Smooth muscle cell (in vitro differentiated cells): ENCODE results near the gene SPARCL1. TPM values are rescaled to one million over a fixed set of nuclear protein-coding genes. Genes with fewer than 3 reads are reported as not detected.
"Not testable (repeated sequence)": the region's sequence is repeated elsewhere in the genome, so short reads cannot be mapped to it uniquely, and the experiment has no call there.

Source experiments
- DNase-seq: peaks from one replicate; lab custom pipeline; 2025; ENCODE audit not compliant: unreplicated experiment; lab: John Stamatoyannopoulos, UW
- H2AFZ ChIP-seq: fragments of 200-600 bp; sonication (generic); 2 replicates; pipeline ENCODE4 v1.6.0; 2016; ENCODE audit warnings: antibody characterized with exemption, low read depth, mild to moderate bottlenecking
- H3F3A ChIP-seq: fragments of 200-600 bp; sonication (generic); 2 replicates; pipeline ENCODE4 v1.6.0; 2017; ENCODE audit warnings: antibody characterized with exemption, low read depth
- H3K27ac ChIP-seq: fragments of 200-600 bp; sonication (generic); 2 replicates; pipeline ENCODE4 v1.5.1; 2016; ENCODE audit warnings: low read depth, mild to moderate bottlenecking
- H3K27me3 ChIP-seq: fragments of 200-600 bp; sonication (generic); 2 replicates; pipeline ENCODE4 v1.6.1; 2016; ENCODE audit warnings: low read depth, mild to moderate bottlenecking
- H3K36me3 ChIP-seq: fragments of 200-600 bp; sonication (generic); 2 replicates; pipeline ENCODE4 v1.5.1; 2016; ENCODE audit warnings: low read depth
- H3K4me1 ChIP-seq: fragments of 200-600 bp; sonication (generic); 2 replicates; pipeline ENCODE4 v1.5.1; 2016; ENCODE audit warnings: low read depth
- H3K4me2 ChIP-seq: fragments of 200-600 bp; sonication (generic); 2 replicates; pipeline ENCODE4 v1.6.0; 2016; ENCODE audit warnings: mild to moderate bottlenecking
- H3K4me3 ChIP-seq: fragments of 200-600 bp; sonication (generic); 2 replicates; pipeline ENCODE4 v1.5.1; 2016; ENCODE audit warnings: mild to moderate bottlenecking
- H3K79me2 ChIP-seq: fragments of 200-600 bp; sonication (generic); 2 replicates; pipeline ENCODE4 v1.6.0; 2016; ENCODE audit warnings: low read depth, mild to moderate bottlenecking
- H3K9ac ChIP-seq: fragments of 200-600 bp; sonication (generic); 2 replicates; pipeline ENCODE4 v1.6.0; 2016; ENCODE audit warnings: low read depth
- H3K9me3 ChIP-seq: fragments of 200-600 bp; sonication (generic); replicated peaks from 2 replicates; pipeline ENCODE4 v1.5.1; 2016; ENCODE audit warnings: low read depth
- H4K20me1 ChIP-seq: fragments of 200-600 bp; sonication (generic); 2 replicates; pipeline ENCODE4 v1.6.0; 2016; ENCODE audit warnings: low read depth
- WGBS: methylation state at CpG from one replicate; pipeline ENCODE4 v1.1.7; 2016; ENCODE audit warnings: low lambda C conversion rate; 5-methylcytosine and 5-hydroxymethylcytosine counted together
- polyA plus RNA-seq: library from polyadenylated mRNA; unstranded; fragments of >200 nt; fragmentation: Nextera tagmentation; extraction: Ambion mirVana; gene quantifications from 2 replicates; pipeline ENCODE4 v1.2.1, GENCODE V29; 2016
- total RNA-seq: library from RNA; depleted of rRNA; stranded (reverse); fragments of >200 nt; gene quantifications from 2 replicates; pipeline ENCODE4 v1.2.3, GENCODE V29; 2014
- TF ChIP-seq, protein P1 (sequence below): fragments of 200-600 bp; sonication (generic); IDR thresholded peaks from 2 replicates; pipeline ENCODE4 v1.5.1; 2017; ENCODE audit warnings: borderline replicate concordance, mild to moderate bottlenecking, antibody characterized with exemption; ENCODE audit not compliant: insufficient read depth, poor library complexity, severe bottlenecking

Gene SPARCL1
- total and polyA plus RNA-seq, 2 experiments from 2014 or later = not detected

DNA sequence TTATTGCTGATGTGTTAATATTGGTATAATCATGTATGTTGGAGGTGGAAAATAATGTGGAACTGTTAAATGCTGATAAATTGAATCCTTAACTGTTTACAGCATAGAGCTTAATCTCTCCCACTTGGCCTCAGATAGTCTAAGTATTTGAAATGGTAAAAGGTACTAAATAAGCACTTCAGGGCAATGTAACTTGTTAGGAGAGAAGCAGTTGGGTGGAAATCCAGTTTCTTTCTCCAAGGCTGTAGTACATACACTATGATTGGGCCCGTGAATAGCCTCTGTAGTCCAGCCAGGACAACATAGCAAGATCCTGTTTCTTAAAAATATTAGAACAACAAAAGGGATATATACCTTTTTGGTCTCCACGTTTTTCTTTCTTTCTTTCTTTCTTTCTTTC lies 67.1 kb downstream of the SPARCL1 start:
- Histone ChIP-seq H3K4me1 (no peaks in the 10 kb centered on the region), H3K4me2 (no peak overlapping the region), H3K9ac (no peak overlapping the region), H4K20me1 (no peaks in the 10 kb centered on the region), H2AFZ (no peak overlapping the region), H3K27ac (no peak overlapping the region), H3K9me3 (no peaks in the 10 kb centered on the region), H3K79me2 (no peaks in the 10 kb centered on the region), H3F3A (no peaks in the 10 kb centered on the region), H3K27me3 (no peaks in the 10 kb centered on the region), H3K4me3 (no peak overlapping the region), H3K36me3 (peaks cover 14% of the 10 kb centered on the region)
- DNase-seq = no peak
- 88% methylated on average over 2 of the region's 2 CpGs for WGBS
- TF ChIP-seq, protein P1, sequence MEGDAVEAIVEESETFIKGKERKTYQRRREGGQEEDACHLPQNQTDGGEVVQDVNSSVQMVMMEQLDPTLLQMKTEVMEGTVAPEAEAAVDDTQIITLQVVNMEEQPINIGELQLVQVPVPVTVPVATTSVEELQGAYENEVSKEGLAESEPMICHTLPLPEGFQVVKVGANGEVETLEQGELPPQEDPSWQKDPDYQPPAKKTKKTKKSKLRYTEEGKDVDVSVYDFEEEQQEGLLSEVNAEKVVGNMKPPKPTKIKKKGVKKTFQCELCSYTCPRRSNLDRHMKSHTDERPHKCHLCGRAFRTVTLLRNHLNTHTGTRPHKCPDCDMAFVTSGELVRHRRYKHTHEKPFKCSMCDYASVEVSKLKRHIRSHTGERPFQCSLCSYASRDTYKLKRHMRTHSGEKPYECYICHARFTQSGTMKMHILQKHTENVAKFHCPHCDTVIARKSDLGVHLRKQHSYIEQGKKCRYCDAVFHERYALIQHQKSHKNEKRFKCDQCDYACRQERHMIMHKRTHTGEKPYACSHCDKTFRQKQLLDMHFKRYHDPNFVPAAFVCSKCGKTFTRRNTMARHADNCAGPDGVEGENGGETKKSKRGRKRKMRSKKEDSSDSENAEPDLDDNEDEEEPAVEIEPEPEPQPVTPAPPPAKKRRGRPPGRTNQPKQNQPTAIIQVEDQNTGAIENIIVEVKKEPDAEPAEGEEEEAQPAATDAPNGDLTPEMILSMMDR = no peak

DNA sequence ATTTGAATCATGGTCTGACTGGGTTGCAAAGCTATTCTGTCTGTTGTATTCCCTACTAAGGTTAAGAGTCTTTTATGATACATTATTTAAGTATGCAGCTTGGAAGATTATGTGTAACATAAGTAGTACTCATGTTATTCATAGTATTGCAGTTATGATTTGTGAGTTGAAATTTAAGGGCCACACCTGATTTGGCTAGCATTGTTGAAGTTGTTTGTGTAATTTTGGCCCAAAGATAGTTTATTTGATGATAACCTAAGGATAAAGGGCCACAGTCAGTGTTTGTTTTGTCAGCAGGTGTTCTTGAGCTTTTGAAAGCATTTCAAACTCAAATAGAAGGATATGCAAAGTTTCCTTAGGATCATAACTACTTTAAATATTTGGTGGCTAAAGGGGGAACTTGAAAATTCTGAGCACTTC lies 67.9 kb downstream of the SPARCL1 start:
- no peak for DNase-seq
- Histone ChIP-seq H3K4me1 (no peaks in the 10 kb centered on the region), H3K4me2 (no peak overlapping the region), H3K27ac (no peak overlapping the region), H3K9ac (no peak overlapping the region), H3K79me2 (no peaks in the 10 kb centered on the region), H2AFZ (no peak overlapping the region), H3K27me3 (no peaks in the 10 kb centered on the region), H3K9me3 (no peaks in the 10 kb centered on the region), H3K4me3 (no peak overlapping the region), H3K36me3 (peaks cover 14% of the 10 kb centered on the region), H4K20me1 (no peaks in the 10 kb centered on the region), H3F3A (no peaks in the 10 kb centered on the region)
- TF ChIP-seq, protein P1 = no peak

DNA sequence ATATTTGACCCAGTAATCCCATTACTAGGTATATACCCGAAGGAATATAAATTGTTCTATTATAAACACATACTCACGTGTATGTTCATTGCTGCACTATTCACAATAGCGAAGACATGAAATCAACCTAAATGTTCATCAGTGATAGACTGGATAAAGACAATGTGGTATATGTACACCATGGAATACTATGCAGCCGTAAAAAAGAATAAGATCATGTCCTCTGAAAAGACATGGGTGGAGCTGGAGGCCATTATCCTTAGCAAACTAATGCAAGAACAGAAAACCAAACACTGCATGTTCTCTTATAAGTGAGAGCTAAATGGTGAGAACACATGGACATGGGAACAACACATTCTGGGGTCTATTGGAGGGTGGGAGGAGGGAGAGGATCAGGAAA lies 70.3 kb downstream of the SPARCL1 start:
- 98% methylated on average over 4 of the region's 4 CpGs for WGBS

DNA sequence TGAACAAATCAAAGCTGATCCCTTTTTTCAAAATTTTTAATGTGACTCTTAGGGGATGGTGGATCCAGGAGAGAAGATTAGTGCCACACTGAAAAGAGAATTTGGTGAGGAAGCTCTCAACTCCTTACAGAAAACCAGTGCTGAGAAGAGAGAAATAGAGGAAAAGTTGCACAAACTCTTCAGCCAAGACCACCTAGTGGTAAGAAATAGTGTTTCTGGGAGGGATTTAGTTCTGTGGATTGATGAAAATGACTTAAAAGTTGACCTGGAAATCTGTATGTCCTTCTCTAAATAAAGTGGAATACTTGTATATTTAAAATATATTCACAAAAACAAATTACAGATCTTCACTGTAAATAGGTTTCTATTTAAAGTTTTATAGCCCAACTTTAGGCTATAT lies 77.6 kb downstream of the SPARCL1 start:
- Histone ChIP-seq H2AFZ (no peak overlapping the region), H3K36me3 (peaks cover 10% of the 10 kb centered on the region), H3K4me3 (no peak overlapping the region), H3K27me3 (no peaks in the 10 kb centered on the region), H3F3A (no peaks in the 10 kb centered on the region), H3K27ac (no peak overlapping the region), H4K20me1 (no peaks in the 10 kb centered on the region), H3K9me3 (no peaks in the 10 kb centered on the region), H3K4me1 (no peaks in the 10 kb centered on the region), H3K4me2 (no peak overlapping the region), H3K9ac (no peak overlapping the region), H3K79me2 (no peaks in the 10 kb centered on the region)
- DNase-seq = no peak
- TF ChIP-seq, protein P1 = no peak

More for the DNA sequence above, 70.3 kb downstream of the SPARCL1 start:
- Histone ChIP-seq H3K79me2 (no peaks in the 10 kb centered on the region), H3K27me3 (no peaks in the 10 kb centered on the region), H3K4me1 (no peaks in the 10 kb centered on the region), H3F3A (no peaks in the 10 kb centered on the region), H3K9ac (no peak overlapping the region), H3K4me3 (no peak overlapping the region), H3K9me3 (no peaks in the 10 kb centered on the region), H3K4me2 (no peak overlapping the region), H2AFZ (no peak overlapping the region), H4K20me1 (no peaks in the 10 kb centered on the region), H3K27ac (no peak overlapping the region), H3K36me3 (peaks cover 14% of the 10 kb centered on the region)
- no peak for DNase-seq
- TF ChIP-seq, protein P1 = no peak

DNA sequence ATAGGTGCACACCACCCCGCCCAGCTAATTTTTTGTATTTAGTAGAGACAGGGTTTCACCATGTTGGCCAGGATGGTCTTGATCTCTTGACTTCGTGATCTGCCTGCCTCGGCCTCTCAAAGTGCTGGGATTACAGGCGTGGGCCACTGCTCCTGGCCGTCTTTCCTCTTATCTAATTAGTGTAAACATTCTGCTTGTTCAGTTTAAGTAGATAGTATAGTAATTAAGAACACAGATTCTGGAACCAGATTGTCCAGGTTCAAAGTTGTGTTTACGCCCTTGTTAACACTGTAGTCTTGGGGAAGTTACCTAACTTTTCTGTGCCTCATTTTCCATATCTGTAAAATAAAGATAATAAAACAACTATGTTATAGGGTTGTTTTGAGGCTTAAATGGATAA lies 82.8 kb downstream of the SPARCL1 start:
- H3K36me3 ChIP-seq = peaks cover 16% of the 10 kb centered on the region
- not testable (repeated sequence) for H3K79me2 ChIP-seq, H3K9ac ChIP-seq, H3K4me3 ChIP-seq, H4K20me1 ChIP-seq, H3K9me3 ChIP-seq, H3F3A ChIP-seq, H2AFZ ChIP-seq, H3K27ac ChIP-seq, DNase-seq, H3K4me1 ChIP-seq, H3K27me3 ChIP-seq, H3K4me2 ChIP-seq
- whole genome bisulfite sequencing = 73% methylated on average over 6 of the region's 6 CpGs
